ENCODE measurements around the gene ZNF285. TPM values are rescaled to one million over a fixed set of nuclear protein-coding genes. Genes with fewer than 3 reads are reported as not detected.

The ZNF285 gene
- total RNA-seq, 1 experiment from 2014 or later, result not detected

DNA sequence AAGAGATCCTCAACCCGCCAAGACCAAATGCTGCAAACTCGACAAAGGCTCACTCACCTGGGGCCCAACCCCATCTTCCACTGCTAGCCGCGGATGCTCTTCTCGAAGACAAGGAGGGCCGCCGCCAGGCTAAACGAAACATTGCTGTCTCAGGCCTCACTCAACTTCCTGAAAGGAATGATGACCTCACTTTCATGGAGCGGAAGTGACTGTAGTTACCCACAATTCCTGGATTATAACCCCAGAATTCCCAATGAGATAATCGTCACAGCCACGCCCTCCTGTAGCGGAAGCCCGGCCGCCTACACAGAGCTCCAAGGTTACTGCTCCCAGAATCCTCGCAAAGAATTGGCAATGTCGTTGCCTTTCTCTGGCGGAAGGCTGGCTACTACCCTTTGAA lies 34.4 kb downstream of the ZNF285 start:
- ChIA-PET RAD21 (ENCODE audit: low non-redundant PET in 1 of 2, low total read pairs in 2 of 2, uncharacterized antibody in 2 of 2, unreplicated experiment in 2 of 2) (no interaction called here), CTCF (no interaction called here), POLR2A (no interaction called here)
- no peak for DNase-seq (ENCODE audit: low read depth, low spot score)
- Histone ChIP-seq H3K4me2 (ENCODE audit: low read length) (no peak overlapping the region), H3K36me3 (ENCODE audit: control insufficient read depth in 1 of 2, insufficient read depth in 2 of 2, low read length in 2 of 2) (no peaks in the 10 kb centered on the region), H3K9ac (ENCODE audit: low read length) (no peak overlapping the region), H4K20me1 (ENCODE audit: insufficient read depth) (no peaks in the 10 kb centered on the region), H2AFZ (ENCODE audit: low read depth, low read length, poor library complexity, severe bottlenecking) (no peak overlapping the region), H3K4me3 (replicated peaks in 1 of 2; ENCODE audit: low read depth in 1 of 2, low read length in 2 of 2) (no peak overlapping the region), H3K27me3 (ENCODE audit: insufficient read depth, low read length) (no peaks in the 10 kb centered on the region), H3K4me1 (ENCODE audit: control insufficient read depth in 1 of 2, insufficient read depth in 2 of 2, low read length in 2 of 2) (no peaks in the 10 kb centered on the region), H3K9me3 (ENCODE audit: control insufficient read depth in 1 of 2, insufficient read depth in 1 of 2, low read depth in 1 of 2, low read length in 2 of 2) (peaks cover 0 to 3% of the 10 kb centered on the region in 2 experiments; a peak in 1 of 4 replicates), H3K9me2 (ENCODE audit: insufficient read depth) (no peaks in the 10 kb centered on the region), H3K27ac (ENCODE audit: low read depth, low read length) (no peak overlapping the region), H3K79me2 (ENCODE audit: insufficient read depth, low read length) (no peaks in the 10 kb centered on the region)
- no peak for ATAC-seq
- intact Hi-C loops (cut with micrococcal nuclease), result no loop called here
- no TSS peak for BruUV-seq (replicated peaks)
- TF ChIP-seq SIN3A (IDR thresholded peaks at IDR 0.05; ENCODE audit: low read depth), result no peak
- TF ChIP-seq, protein P1, sequence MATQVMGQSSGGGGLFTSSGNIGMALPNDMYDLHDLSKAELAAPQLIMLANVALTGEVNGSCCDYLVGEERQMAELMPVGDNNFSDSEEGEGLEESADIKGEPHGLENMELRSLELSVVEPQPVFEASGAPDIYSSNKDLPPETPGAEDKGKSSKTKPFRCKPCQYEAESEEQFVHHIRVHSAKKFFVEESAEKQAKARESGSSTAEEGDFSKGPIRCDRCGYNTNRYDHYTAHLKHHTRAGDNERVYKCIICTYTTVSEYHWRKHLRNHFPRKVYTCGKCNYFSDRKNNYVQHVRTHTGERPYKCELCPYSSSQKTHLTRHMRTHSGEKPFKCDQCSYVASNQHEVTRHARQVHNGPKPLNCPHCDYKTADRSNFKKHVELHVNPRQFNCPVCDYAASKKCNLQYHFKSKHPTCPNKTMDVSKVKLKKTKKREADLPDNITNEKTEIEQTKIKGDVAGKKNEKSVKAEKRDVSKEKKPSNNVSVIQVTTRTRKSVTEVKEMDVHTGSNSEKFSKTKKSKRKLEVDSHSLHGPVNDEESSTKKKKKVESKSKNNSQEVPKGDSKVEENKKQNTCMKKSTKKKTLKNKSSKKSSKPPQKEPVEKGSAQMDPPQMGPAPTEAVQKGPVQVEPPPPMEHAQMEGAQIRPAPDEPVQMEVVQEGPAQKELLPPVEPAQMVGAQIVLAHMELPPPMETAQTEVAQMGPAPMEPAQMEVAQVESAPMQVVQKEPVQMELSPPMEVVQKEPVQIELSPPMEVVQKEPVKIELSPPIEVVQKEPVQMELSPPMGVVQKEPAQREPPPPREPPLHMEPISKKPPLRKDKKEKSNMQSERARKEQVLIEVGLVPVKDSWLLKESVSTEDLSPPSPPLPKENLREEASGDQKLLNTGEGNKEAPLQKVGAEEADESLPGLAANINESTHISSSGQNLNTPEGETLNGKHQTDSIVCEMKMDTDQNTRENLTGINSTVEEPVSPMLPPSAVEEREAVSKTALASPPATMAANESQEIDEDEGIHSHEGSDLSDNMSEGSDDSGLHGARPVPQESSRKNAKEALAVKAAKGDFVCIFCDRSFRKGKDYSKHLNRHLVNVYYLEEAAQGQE (IDR thresholded peaks at IDR 0.05; ENCODE audit: low read depth), result no peak
- no peak for TF ChIP-seq POLR2AphosphoS5 (IDR thresholded peaks at IDR 0.05; ENCODE audit: low read depth, low read length)
- no peak for TF ChIP-seq SP1 (IDR thresholded peaks at IDR 0.05; ENCODE audit: low read depth)
- no peak for TF ChIP-seq EZH2 (IDR thresholded peaks at IDR 0.05)
- no peak for TF ChIP-seq EZH2phosphoT487 (IDR thresholded peaks at IDR 0.05; ENCODE audit: borderline replicate concordance)
- TF ChIP-seq, protein P2, sequence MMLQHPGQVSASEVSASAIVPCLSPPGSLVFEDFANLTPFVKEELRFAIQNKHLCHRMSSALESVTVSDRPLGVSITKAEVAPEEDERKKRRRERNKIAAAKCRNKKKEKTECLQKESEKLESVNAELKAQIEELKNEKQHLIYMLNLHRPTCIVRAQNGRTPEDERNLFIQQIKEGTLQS (IDR thresholded peaks at IDR 0.05), result no peak
- no peak for TF ChIP-seq JUND (IDR thresholded peaks at IDR 0.05)
- TF ChIP-seq FOSL1 (IDR thresholded peaks at IDR 0.05; ENCODE audit: low read depth), result no peak
